Measurements from ENCODE around the gene LDHA. TPM values are rescaled to one million over a fixed set of nuclear protein-coding genes. Genes with fewer than 3 reads are reported as not detected.

LDHA gene
- total and polyA plus RNA-seq, 2 of the 13 experiments (the other 11 are each of a cell fraction or from before 2014, with no cell fraction given) = 805 to 1,547 TPM

- TF ChIP-seq ZNF432 (CRISPR knock-in tag; IDR thresholded peaks at IDR 0.05; ENCODE audit: borderline replicate concordance) (no peak), RBFOX2 (IDR thresholded peaks at IDR 0.05; ENCODE audit: low read depth, low read length) (peak; percentile 71), RFXAP (CRISPR knock-in tag; IDR thresholded peaks at IDR 0.05; ENCODE audit: borderline replicate concordance) (0 out of 2 replicates have a peak, but pooled peaks have one; percentile 12), EZH2 (conservative IDR thresholded peaks at IDR 0.05; ENCODE audit: low read depth, low read length) (no peak), ZNF781 (CRISPR knock-in tag; IDR thresholded peaks at IDR 0.05; ENCODE audit: borderline replicate concordance, not compliant biosample characterization) (no peak), MTA1 (CRISPR knock-in tag; IDR thresholded peaks at IDR 0.05; ENCODE audit: borderline replicate concordance) (0 out of 2 replicates have a peak, but pooled peaks have one; percentile 25), NCOA5 (CRISPR knock-in tag; IDR thresholded peaks at IDR 0.05) (peak; percentile 84; the same call in 1 of the 2 replicates), SAFB2 (CRISPR knock-in tag; IDR thresholded peaks at IDR 0.05; ENCODE audit: borderline replicate concordance, low read depth) (peak; percentile 67; the same call in 1 of the 2 replicates), SNAPC2 (CRISPR knock-in tag; IDR thresholded peaks at IDR 0.05) (no peak), KLF9 (CRISPR knock-in tag; IDR thresholded peaks at IDR 0.05; ENCODE audit: low read depth) (no peak), NONO (IDR thresholded peaks at IDR 0.05) (no peak), NONO (CRISPR knock-in tag; conservative IDR thresholded peaks at IDR 0.05) (peak; percentile 53), ZNF691 (CRISPR knock-in tag; IDR thresholded peaks at IDR 0.05; ENCODE audit: borderline replicate concordance, low read depth) (0 out of 2 replicates have a peak, but pooled peaks have one; percentile 54), TBX3 (IDR thresholded peaks at IDR 0.05; ENCODE audit: borderline replicate concordance) (no peak), PHF5A (CRISPR knock-in tag; IDR thresholded peaks at IDR 0.05; ENCODE audit: low read depth, unreplicated experiment) (no peak), YEATS4 (CRISPR knock-in tag; IDR thresholded peaks at IDR 0.05; ENCODE audit: borderline replicate concordance) (no peak), RFX5 (IDR thresholded peaks at IDR 0.05; ENCODE audit: low read depth, low read length) (no peak), LBX2 (CRISPR knock-in tag; IDR thresholded peaks at IDR 0.05; ENCODE audit: borderline replicate concordance) (no peak), SNAPC5 (CRISPR knock-in tag; IDR thresholded peaks at IDR 0.05; ENCODE audit: borderline replicate concordance) (no peak), ZNF17 (CRISPR knock-in tag; IDR thresholded peaks at IDR 0.05) (no peak), RAD51 (IDR thresholded peaks at IDR 0.05; ENCODE audit: borderline replicate concordance) (no peak), ZFP36 (IDR thresholded peaks at IDR 0.05; ENCODE audit: borderline replicate concordance, low read depth, low read length, partially characterized antibody) (no peak)
- TF ChIP-seq, protein P1, sequence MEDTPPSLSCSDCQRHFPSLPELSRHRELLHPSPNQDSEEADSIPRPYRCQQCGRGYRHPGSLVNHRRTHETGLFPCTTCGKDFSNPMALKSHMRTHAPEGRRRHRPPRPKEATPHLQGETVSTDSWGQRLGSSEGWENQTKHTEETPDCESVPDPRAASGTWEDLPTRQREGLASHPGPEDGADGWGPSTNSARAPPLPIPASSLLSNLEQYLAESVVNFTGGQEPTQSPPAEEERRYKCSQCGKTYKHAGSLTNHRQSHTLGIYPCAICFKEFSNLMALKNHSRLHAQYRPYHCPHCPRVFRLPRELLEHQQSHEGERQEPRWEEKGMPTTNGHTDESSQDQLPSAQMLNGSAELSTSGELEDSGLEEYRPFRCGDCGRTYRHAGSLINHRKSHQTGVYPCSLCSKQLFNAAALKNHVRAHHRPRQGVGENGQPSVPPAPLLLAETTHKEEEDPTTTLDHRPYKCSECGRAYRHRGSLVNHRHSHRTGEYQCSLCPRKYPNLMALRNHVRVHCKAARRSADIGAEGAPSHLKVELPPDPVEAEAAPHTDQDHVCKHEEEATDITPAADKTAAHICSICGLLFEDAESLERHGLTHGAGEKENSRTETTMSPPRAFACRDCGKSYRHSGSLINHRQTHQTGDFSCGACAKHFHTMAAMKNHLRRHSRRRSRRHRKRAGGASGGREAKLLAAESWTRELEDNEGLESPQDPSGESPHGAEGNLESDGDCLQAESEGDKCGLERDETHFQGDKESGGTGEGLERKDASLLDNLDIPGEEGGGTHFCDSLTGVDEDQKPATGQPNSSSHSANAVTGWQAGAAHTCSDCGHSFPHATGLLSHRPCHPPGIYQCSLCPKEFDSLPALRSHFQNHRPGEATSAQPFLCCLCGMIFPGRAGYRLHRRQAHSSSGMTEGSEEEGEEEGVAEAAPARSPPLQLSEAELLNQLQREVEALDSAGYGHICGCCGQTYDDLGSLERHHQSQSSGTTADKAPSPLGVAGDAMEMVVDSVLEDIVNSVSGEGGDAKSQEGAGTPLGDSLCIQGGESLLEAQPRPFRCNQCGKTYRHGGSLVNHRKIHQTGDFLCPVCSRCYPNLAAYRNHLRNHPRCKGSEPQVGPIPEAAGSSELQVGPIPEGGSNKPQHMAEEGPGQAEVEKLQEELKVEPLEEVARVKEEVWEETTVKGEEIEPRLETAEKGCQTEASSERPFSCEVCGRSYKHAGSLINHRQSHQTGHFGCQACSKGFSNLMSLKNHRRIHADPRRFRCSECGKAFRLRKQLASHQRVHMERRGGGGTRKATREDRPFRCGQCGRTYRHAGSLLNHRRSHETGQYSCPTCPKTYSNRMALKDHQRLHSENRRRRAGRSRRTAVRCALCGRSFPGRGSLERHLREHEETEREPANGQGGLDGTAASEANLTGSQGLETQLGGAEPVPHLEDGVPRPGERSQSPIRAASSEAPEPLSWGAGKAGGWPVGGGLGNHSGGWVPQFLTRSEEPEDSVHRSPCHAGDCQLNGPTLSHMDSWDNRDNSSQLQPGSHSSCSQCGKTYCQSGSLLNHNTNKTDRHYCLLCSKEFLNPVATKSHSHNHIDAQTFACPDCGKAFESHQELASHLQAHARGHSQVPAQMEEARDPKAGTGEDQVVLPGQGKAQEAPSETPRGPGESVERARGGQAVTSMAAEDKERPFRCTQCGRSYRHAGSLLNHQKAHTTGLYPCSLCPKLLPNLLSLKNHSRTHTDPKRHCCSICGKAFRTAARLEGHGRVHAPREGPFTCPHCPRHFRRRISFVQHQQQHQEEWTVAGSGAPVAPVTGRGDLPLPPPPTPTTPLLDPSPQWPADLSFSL (CRISPR knock-in tag; IDR thresholded peaks at IDR 0.05) = no peak
Measured at GRCh38 chr11:18408558-18409291, 14.4 kb downstream of the LDHA start (continued).
